ENCODE results near the gene SH3GL3.

Gene SH3GL3, protein sequence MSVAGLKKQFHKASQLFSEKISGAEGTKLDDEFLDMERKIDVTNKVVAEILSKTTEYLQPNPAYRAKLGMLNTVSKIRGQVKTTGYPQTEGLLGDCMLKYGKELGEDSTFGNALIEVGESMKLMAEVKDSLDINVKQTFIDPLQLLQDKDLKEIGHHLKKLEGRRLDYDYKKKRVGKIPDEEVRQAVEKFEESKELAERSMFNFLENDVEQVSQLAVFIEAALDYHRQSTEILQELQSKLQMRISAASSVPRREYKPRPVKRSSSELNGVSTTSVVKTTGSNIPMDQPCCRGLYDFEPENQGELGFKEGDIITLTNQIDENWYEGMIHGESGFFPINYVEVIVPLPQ

DNA sequence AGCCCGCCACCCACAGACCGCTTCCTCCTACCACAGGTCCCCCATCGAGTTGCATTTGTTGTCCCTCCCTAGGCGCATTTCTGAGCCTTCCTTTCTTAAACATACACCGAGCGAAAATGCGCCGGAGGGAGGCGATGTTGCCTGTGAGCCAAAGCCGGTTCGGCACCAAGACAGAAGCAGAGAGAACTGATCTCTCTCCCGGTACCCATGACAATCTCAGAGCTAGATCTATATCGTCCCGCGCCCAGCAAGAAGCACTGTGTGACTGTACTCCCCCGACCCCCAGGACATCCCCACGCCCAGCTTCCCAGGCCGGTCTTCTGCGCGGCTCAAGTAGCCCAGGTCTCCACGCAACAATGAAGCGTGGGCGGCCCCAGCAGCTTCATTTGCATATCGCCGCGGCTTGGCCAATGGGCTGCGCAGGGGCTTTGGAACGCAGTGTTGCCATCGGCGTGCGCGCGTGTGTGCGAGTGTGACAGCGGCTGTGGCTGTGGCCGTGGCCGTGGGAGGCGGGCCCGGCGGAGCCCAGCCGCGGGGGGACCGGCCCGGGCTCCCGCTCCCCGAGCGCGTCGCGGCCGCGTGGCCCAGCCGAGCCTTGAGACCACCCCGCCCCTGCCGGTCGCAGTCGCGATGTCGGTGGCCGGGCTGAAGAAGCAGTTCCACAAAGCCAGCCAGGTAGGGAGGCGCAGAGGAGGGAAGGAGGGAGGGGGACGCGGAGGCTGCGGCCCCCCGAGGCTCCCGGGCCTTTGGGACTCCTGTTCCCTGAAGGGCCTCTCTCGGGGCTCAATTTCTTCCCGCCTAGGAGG, at the start of gene SH3GL3:
Gene SH3GL3, plus strand, starts transcription at position 438 of the 806 bp plus-strand sequence. Its CDS starts 193 bp downstream, at position 631.
- H3K36me3 ChIP-seq (ENCODE audit: control insufficient read depth, insufficient read depth, low read length), result no peaks in the 10 kb centered on the region
- H3K27me3 ChIP-seq (replicated peaks; ENCODE audit: control insufficient read depth, insufficient read depth, low read length), result peaks cover 5% of the 10 kb centered on the region
- 0 out of 2 replicates have a peak within 1 kb of the TSS, but pooled peaks have one; percentile 14 for H3K4me3 ChIP-seq (replicated peaks; ENCODE audit: low read depth, low read length)
- peak; percentile 17 for DNase-seq (ENCODE audit: extremely low read depth, insufficient read length)
- TF ChIP-seq, protein P1, sequence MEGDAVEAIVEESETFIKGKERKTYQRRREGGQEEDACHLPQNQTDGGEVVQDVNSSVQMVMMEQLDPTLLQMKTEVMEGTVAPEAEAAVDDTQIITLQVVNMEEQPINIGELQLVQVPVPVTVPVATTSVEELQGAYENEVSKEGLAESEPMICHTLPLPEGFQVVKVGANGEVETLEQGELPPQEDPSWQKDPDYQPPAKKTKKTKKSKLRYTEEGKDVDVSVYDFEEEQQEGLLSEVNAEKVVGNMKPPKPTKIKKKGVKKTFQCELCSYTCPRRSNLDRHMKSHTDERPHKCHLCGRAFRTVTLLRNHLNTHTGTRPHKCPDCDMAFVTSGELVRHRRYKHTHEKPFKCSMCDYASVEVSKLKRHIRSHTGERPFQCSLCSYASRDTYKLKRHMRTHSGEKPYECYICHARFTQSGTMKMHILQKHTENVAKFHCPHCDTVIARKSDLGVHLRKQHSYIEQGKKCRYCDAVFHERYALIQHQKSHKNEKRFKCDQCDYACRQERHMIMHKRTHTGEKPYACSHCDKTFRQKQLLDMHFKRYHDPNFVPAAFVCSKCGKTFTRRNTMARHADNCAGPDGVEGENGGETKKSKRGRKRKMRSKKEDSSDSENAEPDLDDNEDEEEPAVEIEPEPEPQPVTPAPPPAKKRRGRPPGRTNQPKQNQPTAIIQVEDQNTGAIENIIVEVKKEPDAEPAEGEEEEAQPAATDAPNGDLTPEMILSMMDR (IDR thresholded peaks at IDR 0.05; ENCODE audit: insufficient read depth, low read length, poor library complexity, severe bottlenecking), result no peak

DNA sequence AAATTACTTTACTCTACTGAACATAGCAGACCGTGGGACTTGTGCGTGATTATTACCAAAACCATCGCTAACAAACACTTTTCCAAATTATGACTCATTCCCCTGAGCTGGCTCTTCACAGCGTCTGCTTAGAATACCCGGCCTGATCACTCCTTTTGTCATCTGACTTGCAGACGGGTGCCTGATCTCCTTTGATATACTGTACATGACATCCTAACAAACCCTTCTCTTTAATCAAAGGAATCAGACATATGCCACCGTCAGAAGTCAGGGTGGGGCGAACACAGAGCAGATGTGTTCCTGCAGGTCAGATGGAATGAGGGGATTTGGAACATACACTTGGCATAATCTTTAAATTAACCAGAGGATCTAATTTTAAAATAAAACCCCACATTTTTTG, 48.5 kb upstream of the SH3GL3 start:
- no peak for DNase-seq (ENCODE audit: extremely low read depth, insufficient read length)
- Histone ChIP-seq H3K27me3 (replicated peaks; ENCODE audit: control insufficient read depth, insufficient read depth, low read length) (no peaks in the 10 kb centered on the region; the same call in 1 of the 2 replicates), H3K4me3 (replicated peaks; ENCODE audit: low read depth, low read length) (no peak overlapping the region), H3K36me3 (ENCODE audit: control insufficient read depth, insufficient read depth, low read length) (no peaks in the 10 kb centered on the region)
- TF ChIP-seq, protein P1 (IDR thresholded peaks at IDR 0.05; ENCODE audit: insufficient read depth, low read length, poor library complexity, severe bottlenecking), result no peak

DNA sequence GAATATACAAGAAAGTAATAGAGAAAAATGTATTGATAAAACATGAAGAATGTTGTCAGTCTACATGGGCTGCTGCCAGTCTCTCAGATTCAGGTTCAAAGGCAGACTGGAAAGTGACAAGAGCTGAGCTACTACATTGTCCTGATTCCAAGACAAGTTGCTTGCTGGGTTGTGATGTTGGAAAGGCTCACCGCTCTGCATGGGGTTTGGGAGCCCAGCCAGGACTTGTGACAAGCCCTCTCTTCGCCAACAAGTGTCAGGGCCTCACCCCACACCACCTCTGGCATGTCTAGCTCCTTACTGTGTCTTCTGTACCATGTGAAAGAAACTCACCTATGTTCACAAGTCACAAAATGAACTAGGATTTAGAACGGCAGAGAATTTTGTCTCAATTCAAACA, 43.0 kb upstream of the SH3GL3 start:
- no peak overlapping the region for H3K4me3 ChIP-seq (replicated peaks; ENCODE audit: low read depth, low read length)
- TF ChIP-seq, protein P1 (IDR thresholded peaks at IDR 0.05; ENCODE audit: insufficient read depth, low read length, poor library complexity, severe bottlenecking), result no peak
- no peak for DNase-seq (ENCODE audit: extremely low read depth, insufficient read length)
- H3K36me3 ChIP-seq (ENCODE audit: control insufficient read depth, insufficient read depth, low read length), result no peaks in the 10 kb centered on the region
- no peaks in the 10 kb centered on the region; the same call in 1 of the 2 replicates for H3K27me3 ChIP-seq (replicated peaks; ENCODE audit: control insufficient read depth, insufficient read depth, low read length)

DNA sequence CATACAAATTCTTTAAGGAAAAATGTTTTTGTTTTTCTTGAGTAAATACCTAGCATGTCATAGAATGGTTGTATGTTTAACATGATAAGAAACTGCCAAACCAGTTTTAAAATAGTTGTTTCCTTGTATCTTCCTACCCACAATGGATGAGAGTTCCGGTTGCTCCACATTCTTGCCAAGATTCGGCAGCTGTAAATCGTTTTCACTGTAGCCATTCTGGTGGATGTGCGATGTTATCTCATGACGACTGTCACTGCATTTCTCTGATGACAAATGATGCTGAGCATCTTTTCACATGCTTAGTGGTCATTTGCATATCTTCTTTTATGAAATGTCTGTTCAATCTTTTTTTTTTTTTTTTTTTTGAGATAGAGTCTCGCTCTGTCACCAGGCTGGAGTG, 36.6 kb upstream of the SH3GL3 start:
- TF ChIP-seq, protein P1 (IDR thresholded peaks at IDR 0.05; ENCODE audit: insufficient read depth, low read length, poor library complexity, severe bottlenecking), result no peak
- no peaks in the 10 kb centered on the region for H3K27me3 ChIP-seq (replicated peaks; ENCODE audit: control insufficient read depth, insufficient read depth, low read length)
- DNase-seq (ENCODE audit: extremely low read depth, insufficient read length), result no peak
- H3K4me3 ChIP-seq (replicated peaks; ENCODE audit: low read depth, low read length), result no peak overlapping the region
- no peaks in the 10 kb centered on the region for H3K36me3 ChIP-seq (ENCODE audit: control insufficient read depth, insufficient read depth, low read length)

DNA sequence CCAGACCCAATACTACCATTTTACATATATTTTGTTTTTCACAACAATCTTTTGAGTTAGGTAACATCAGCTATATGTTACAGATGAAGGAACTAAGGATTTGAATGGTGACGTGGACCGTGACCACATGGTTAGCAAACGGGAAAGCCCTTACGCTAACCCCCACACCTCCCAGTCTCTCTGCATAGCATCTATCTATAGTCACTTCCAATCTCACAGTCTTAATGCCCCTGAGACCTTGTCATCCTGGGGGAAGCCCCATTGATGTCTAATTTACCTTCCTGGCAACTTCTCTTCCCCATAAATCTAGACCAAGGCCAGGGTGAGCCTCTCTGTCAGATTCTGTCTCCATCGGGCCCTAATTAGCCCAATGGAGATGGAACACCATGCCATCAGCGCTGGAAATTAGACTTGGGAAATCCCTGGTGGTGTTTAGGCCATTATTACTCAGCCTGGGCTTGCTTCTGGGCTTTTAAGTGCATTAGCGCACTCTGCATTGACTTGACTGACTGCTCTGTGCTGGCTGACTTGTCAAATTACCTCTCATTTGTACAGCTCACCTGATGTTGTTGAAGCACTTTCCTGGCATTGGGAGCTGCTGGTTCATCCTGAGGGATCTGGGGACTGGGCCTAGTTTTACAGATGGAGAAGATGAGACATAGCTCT, 34.0 kb upstream of the SH3GL3 start:
- H3K4me3 ChIP-seq (replicated peaks; ENCODE audit: low read depth, low read length), result no peak overlapping the region
- no peaks in the 10 kb centered on the region for H3K27me3 ChIP-seq (replicated peaks; ENCODE audit: control insufficient read depth, insufficient read depth, low read length)
- DNase-seq (ENCODE audit: extremely low read depth, insufficient read length), result peak; percentile 18
- TF ChIP-seq, protein P1 (IDR thresholded peaks at IDR 0.05; ENCODE audit: insufficient read depth, low read length, poor library complexity, severe bottlenecking), result no peak
- no peaks in the 10 kb centered on the region for H3K36me3 ChIP-seq (ENCODE audit: control insufficient read depth, insufficient read depth, low read length)

Measured in GM06990 (cell line).